Measurements from ENCODE around the gene AKT1.

The AKT1 gene

DNA sequence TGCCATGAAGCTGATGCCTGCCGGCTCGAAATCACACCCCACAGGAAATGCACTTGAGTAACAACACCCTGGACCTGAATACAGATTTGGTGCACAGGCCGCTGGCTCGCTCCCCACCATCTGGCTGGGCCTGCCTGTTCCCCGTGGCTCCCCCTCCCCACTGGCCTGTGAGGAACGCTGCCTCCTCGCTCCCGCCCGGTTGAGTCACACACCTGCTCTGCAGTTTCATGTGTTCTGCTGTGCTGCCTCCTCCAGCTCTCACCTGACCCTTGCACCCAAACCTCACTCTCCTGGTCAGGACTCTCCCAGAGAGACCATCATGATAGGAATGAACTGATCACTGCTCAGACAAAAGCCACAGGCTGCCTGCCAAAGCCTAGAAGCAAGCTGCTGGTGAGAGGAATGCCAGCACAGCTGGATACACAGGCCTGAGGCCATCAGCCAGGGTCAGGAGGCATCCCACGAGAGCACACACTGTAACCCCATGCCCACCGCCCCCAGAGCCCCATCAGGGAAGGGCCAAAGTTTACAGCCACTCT lies 46.4 kb downstream of the AKT1 start:
- H3K4me1 ChIP-seq (ENCODE audit: control insufficient read depth, insufficient read depth, low read length, poor library complexity, severe bottlenecking) = peaks cover 18% of the 10 kb centered on the region
- no peak overlapping the region for H3K27ac ChIP-seq (ENCODE audit: low read depth, low read length, severe bottlenecking)
- H3K4me3 ChIP-seq (ENCODE audit: extremely low read depth, insufficient read depth, low read length, poor library complexity, severe bottlenecking) = no peak overlapping the region
- H3K9me3 ChIP-seq (ENCODE audit: control insufficient read depth, low read length) = peaks cover 5% of the 10 kb centered on the region
- 35 to 62% methylated on average over 6 to 11 of the region's 11 CpGs for WGBS, 2 experiments (ENCODE audit: insufficient coverage in 2 of 2)
- no peaks in the 10 kb centered on the region for H3K36me3 ChIP-seq (ENCODE audit: control insufficient read depth, insufficient read depth, low read length)

DNA sequence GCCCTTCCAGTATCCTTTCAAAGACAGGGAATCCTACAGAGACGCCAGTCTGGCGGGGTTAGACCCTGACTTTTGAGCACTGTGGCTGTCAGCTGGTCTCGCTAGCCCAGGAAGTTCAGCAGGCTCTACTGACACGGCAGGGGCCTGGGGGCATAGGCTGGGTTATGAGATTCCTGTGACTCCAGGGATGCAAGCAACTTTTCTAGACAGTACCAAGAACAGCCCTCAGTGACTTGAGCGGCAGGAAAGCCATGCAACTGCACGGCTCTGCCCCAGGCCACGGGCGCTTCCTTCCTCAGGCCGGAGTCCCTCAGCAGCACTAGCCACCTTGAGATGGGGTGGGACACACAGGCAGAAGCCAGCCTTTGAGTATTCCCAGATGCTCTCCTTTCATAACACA lies 47.7 kb downstream of the AKT1 start:
- H3K4me1 ChIP-seq (ENCODE audit: control insufficient read depth, insufficient read depth, low read length, poor library complexity, severe bottlenecking) = peaks cover 19% of the 10 kb centered on the region
- H3K27ac ChIP-seq (ENCODE audit: low read depth, low read length, severe bottlenecking) = no peak overlapping the region

DNA sequence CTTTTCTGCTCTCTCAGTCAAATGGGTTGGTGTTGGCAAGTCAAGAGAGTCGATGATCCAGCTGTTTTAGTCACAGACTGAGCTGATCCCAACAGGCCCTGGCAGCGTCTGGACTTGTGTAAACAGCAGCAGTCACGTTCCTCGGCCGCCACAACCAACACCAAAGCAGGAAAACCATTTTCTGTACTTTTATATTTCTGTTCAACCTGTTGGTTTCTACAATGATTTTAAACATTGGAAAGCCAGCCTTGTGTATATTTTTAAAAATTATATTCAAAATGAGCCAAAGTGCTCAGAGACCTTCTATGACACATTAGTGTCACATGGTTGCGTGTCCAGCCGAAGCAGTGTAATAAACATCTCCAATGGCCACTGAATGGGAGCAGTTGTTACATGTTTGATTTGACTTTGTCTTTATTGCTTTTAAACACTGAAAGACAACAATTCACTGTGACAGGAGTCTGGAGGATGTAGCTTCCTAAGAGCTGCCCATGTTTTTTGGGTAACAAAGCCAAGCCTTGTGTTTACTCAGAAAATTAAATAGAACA lies 48.5 kb downstream of the AKT1 start:
- WGBS, 2 experiments (ENCODE audit: insufficient coverage in 2 of 2) = 93 to 99% methylated on average over 4 to 7 of the region's 7 CpGs
- H3K4me1 ChIP-seq (ENCODE audit: control insufficient read depth, insufficient read depth, low read length, poor library complexity, severe bottlenecking) = peaks cover 27% of the 10 kb centered on the region
- H3K36me3 ChIP-seq (ENCODE audit: control insufficient read depth, insufficient read depth, low read length) = no peaks in the 10 kb centered on the region
- no peak overlapping the region for H3K4me3 ChIP-seq (ENCODE audit: extremely low read depth, insufficient read depth, low read length, poor library complexity, severe bottlenecking)
- no peak overlapping the region for H3K27ac ChIP-seq (ENCODE audit: low read depth, low read length, severe bottlenecking)
- H3K9me3 ChIP-seq (ENCODE audit: control insufficient read depth, low read length) = peaks cover 5% of the 10 kb centered on the region

More for the DNA sequence above, 47.7 kb downstream of the AKT1 start:
- 81 to 90% methylated on average over 8 of the region's 9 CpGs for WGBS, 2 experiments (ENCODE audit: insufficient coverage in 2 of 2)
- H3K36me3 ChIP-seq (ENCODE audit: control insufficient read depth, insufficient read depth, low read length) = no peaks in the 10 kb centered on the region
- H3K4me3 ChIP-seq (ENCODE audit: extremely low read depth, insufficient read depth, low read length, poor library complexity, severe bottlenecking) = no peak overlapping the region
- peaks cover 5% of the 10 kb centered on the region for H3K9me3 ChIP-seq (ENCODE audit: control insufficient read depth, low read length)

DNA sequence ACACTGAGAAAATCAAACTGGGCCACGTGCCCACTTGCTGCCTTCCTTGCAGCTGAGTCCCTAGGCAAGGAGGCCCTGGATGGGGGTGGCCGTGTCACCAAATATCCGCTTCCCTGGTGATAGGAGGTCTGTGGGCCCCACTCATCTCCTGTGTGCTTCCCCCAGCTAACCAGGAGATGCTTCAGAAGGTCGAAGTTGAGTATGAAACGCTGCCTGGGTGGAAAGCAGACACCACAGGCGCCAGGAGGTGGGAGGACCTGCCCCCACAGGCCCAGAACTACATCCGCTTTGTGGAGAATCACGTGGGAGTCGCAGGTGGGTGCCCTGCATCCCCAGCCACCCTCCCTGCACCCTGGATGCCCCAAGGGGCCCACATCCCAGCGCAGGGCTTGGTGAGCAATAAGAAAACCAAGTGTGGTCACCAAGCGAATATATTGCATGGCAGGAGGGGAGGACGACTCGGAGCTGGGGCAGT lies 49.4 kb downstream of the AKT1 start:
- Histone ChIP-seq H3K4me3 (ENCODE audit: extremely low read depth, insufficient read depth, low read length, poor library complexity, severe bottlenecking) (no peak overlapping the region), H3K4me1 (ENCODE audit: control insufficient read depth, insufficient read depth, low read length, poor library complexity, severe bottlenecking) (peaks cover 27% of the 10 kb centered on the region), H3K27ac (ENCODE audit: low read depth, low read length, severe bottlenecking) (no peak overlapping the region), H3K9me3 (ENCODE audit: control insufficient read depth, low read length) (peaks cover 3% of the 10 kb centered on the region), H3K36me3 (ENCODE audit: control insufficient read depth, insufficient read depth, low read length) (no peaks in the 10 kb centered on the region)
- 93 to 95% methylated on average over 10 to 11 of the region's 13 CpGs for WGBS, 2 experiments (ENCODE audit: insufficient coverage in 2 of 2)

DNA sequence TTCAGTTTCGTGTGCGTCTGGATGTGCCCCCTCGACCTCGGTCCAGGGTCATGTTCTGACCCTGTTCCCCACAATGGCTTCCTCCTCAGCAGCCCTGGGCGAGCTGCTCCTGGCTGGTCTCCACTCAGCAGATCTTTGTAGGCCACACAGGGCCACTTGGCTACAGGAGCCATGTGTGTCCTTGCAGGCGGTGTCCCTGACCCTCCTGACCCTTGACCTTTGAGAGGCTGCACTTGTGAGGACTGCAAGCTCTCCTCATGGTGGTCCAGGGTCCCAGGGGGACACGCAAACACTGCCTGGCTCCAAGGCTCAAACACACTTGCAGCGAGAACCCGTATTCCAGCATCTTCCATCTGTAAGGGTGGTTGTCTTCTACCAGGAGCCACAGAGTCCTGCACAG lies 50.1 kb downstream of the AKT1 start:
- H3K9me3 ChIP-seq (ENCODE audit: control insufficient read depth, low read length) = no peaks in the 10 kb centered on the region
- no peak overlapping the region for H3K4me3 ChIP-seq (ENCODE audit: extremely low read depth, insufficient read depth, low read length, poor library complexity, severe bottlenecking)
- WGBS, 2 experiments (ENCODE audit: insufficient coverage in 2 of 2) = 93 to 97% methylated on average over 8 to 9 of the region's 9 CpGs
- no peaks in the 10 kb centered on the region for H3K36me3 ChIP-seq (ENCODE audit: control insufficient read depth, insufficient read depth, low read length)
- H3K4me1 ChIP-seq (ENCODE audit: control insufficient read depth, insufficient read depth, low read length, poor library complexity, severe bottlenecking) = peaks cover 27% of the 10 kb centered on the region
- H3K27ac ChIP-seq (ENCODE audit: low read depth, low read length, severe bottlenecking) = no peak overlapping the region

DNA sequence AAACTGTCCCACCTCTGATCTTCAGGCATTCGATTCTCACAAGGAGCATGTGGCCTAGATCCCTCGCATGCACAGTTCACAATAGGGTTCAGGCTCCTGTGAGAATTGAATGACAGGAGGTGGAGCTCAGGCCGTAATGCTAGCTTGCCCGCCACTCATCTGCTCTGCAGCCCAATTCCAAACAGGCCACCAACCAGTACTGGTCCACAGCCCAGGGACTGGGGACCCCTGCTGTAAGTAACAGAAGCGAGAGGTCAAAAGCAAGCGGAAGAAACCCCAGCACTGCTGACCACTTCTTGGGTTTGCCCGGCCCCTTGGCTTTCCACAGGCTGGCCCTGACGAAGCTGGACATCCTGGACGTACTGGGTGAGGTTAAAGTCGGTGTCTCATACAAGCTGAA lies 51.1 kb downstream of the AKT1 start:
- Histone ChIP-seq H3K4me1 (ENCODE audit: control insufficient read depth, insufficient read depth, low read length, poor library complexity, severe bottlenecking) (peaks cover 27% of the 10 kb centered on the region), H3K27ac (ENCODE audit: low read depth, low read length, severe bottlenecking) (no peak overlapping the region), H3K4me3 (ENCODE audit: extremely low read depth, insufficient read depth, low read length, poor library complexity, severe bottlenecking) (no peak overlapping the region), H3K9me3 (ENCODE audit: control insufficient read depth, low read length) (no peaks in the 10 kb centered on the region), H3K36me3 (ENCODE audit: control insufficient read depth, insufficient read depth, low read length) (no peaks in the 10 kb centered on the region)
- 91 to 95% methylated on average over 8 to 9 of the region's 10 CpGs for WGBS, 2 experiments (ENCODE audit: insufficient coverage in 2 of 2)

DNA sequence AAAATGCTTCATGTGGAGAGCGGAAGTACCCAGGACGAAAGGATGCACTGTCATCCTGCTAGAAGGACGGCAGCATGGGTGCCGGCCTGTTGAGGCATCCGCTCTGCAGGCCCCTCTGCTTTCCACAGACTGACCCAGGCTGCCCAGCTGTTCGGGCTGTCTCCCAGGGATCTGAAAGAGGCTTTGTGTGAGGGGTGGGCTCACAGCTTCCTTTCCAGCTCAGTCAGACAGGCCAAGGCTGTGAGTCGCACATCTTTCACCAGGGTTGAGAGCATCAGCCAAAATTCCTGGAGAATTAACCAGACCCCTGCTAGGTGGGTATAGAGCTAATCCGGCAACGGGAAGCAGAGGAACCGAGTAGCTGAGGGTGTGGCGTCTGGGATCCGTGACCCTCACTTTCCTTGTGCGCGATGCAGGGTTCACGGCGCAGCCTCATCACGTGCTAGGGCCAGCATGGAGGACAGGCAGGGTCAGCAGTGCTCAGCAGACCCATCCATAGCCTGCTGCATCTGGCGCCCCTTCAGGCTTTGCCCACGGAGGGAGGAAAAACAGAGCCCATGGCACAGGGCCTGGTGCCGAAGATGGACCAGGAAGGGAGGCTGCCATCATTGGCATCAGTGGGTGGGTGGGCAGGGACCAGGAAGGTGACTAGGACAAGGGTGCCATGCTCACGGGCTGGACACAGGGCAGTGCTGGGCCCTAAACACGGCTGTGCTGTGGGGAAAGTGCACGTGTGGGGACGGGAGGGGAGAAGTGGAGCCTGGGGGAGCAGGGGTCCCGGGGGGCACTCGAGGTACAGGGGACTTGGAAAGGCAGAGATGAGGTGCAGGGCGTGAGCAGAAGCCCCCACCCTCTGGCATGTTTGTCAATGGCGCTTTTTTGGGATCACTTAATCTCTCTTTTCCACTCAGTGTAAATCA lies 51.8 kb downstream of the AKT1 start:
- H3K9me3 ChIP-seq (ENCODE audit: control insufficient read depth, low read length) = no peaks in the 10 kb centered on the region
- H3K4me1 ChIP-seq (ENCODE audit: control insufficient read depth, insufficient read depth, low read length, poor library complexity, severe bottlenecking) = peaks cover 21% of the 10 kb centered on the region
- 86 to 87% methylated on average over 19 to 28 of the region's 28 CpGs for WGBS, 2 experiments (ENCODE audit: insufficient coverage in 2 of 2)
- peak overlapping the region; percentile 83 for H3K27ac ChIP-seq (ENCODE audit: low read depth, low read length, severe bottlenecking)
- no peak overlapping the region for H3K4me3 ChIP-seq (ENCODE audit: extremely low read depth, insufficient read depth, low read length, poor library complexity, severe bottlenecking)
- no peaks in the 10 kb centered on the region for H3K36me3 ChIP-seq (ENCODE audit: control insufficient read depth, insufficient read depth, low read length)

DNA sequence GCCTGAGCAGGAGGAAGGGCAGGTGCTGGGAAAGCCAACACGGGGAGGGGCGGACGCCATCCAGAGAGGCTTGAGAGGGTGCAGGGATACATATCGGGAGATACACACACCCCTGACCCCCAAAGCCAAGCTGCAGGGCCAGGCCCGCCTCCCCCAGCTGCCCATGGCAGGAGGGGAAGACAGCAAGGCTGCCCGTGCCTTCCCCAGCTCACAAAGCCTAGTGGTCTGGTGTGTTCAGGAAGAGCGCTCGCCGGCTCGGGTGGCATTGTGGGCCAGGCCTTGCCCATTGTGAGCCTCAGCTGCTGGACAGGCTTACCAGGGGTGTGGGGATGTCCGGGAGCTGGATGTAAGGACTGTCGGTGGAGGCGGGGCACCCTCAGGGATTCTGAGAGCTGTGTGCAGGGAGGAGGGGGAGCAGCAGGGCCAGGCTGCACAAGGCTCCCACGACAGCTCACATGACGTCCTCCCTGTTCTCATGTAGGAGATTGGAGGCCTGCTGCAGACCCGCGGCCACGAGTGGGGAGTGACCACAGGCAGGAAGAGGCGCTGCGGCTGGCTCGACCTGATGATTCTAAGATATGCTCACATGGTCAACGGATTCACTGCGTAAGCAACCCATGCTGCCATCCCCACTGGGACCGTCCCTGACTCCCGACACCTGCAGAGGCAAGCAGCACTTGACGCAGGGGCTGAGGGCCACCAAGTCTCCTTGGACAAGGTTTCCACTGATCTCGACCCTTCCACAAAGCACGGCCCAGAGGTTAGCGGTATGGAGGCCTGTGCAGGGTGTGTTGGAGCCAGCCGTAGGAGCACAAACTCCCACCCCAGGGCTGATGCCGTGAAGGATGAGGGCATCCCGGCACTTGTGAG lies 52.7 kb downstream of the AKT1 start:
- Histone ChIP-seq H3K36me3 (ENCODE audit: control insufficient read depth, insufficient read depth, low read length) (no peaks in the 10 kb centered on the region), H3K4me3 (ENCODE audit: extremely low read depth, insufficient read depth, low read length, poor library complexity, severe bottlenecking) (no peak overlapping the region), H3K4me1 (ENCODE audit: control insufficient read depth, insufficient read depth, low read length, poor library complexity, severe bottlenecking) (peaks cover 14% of the 10 kb centered on the region), H3K9me3 (ENCODE audit: control insufficient read depth, low read length) (no peaks in the 10 kb centered on the region), H3K27ac (ENCODE audit: low read depth, low read length, severe bottlenecking) (peak overlapping the region; percentile 83)
- 95 to 96% methylated on average over 28 to 31 of the region's 32 CpGs for WGBS, 2 experiments (ENCODE audit: insufficient coverage in 2 of 2)

DNA sequence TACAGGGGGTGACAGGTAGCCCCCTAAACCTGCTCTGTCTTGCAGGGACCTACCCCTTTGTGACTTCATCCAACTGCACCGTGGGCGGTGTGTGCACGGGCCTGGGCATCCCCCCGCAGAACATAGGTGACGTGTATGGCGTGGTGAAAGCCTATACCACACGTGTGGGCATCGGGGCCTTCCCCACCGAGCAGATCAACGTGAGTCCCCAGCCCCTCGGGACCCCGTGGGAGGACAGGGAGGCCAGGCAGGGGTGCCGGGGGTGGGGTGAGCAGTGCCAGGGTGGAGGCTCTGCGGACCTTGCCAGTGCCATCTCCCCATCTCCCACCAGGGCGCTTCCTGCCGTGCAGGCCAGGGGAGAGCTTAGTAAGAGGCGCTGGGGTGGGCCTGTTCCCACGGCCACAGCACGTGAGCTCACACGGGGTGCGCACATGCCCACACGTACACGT lies 53.7 kb downstream of the AKT1 start:
- H3K4me3 ChIP-seq (ENCODE audit: extremely low read depth, insufficient read depth, low read length, poor library complexity, severe bottlenecking) = no peak overlapping the region
- no peaks in the 10 kb centered on the region for H3K36me3 ChIP-seq (ENCODE audit: control insufficient read depth, insufficient read depth, low read length)
- no peaks in the 10 kb centered on the region for H3K9me3 ChIP-seq (ENCODE audit: control insufficient read depth, low read length)
- peaks cover 18% of the 10 kb centered on the region for H3K4me1 ChIP-seq (ENCODE audit: control insufficient read depth, insufficient read depth, low read length, poor library complexity, severe bottlenecking)
- no peak overlapping the region for H3K27ac ChIP-seq (ENCODE audit: low read depth, low read length, severe bottlenecking)
- WGBS, 2 experiments (ENCODE audit: insufficient coverage in 2 of 2) = 93 to 94% methylated on average over 16 to 23 of the region's 23 CpGs

DNA sequence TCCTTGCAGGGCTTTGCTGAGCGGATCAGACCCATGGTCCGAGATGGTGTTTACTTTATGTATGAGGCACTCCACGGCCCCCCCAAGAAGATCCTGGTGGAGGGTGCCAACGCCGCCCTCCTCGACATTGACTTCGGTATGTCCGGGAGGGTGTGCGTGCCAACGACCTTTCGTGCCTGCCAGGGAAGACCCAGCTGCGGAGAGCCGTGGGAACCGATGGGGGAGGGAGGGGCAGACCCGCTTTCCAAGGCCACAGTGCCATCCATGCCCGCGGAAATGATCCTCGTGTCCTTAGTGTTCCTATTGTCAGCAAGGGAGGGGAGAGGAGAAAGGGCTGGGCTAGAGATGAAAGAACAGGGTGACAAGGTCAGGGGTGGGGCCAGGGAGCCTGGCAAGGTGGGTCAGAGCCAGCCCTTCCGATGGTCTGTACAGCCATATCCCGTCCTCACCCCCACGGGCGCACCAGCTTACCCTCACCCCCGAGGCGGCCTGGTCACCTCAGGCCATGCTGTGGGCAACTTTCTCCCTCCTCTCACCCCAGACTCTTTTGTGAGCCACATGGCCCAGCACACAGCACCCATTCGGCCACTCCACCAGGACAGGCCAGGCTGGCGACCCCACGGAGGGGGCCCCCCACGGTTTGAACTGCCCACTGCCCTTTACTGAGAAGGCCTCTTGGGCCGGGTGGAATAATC lies 54.3 kb downstream of the AKT1 start:
- H3K36me3 ChIP-seq (ENCODE audit: control insufficient read depth, insufficient read depth, low read length) = no peaks in the 10 kb centered on the region
- H3K9me3 ChIP-seq (ENCODE audit: control insufficient read depth, low read length) = no peaks in the 10 kb centered on the region
- 93 to 94% methylated on average over 24 of the region's 29 CpGs for WGBS, 2 experiments (ENCODE audit: insufficient coverage in 2 of 2)
- H3K27ac ChIP-seq (ENCODE audit: low read depth, low read length, severe bottlenecking) = no peak overlapping the region
- H3K4me1 ChIP-seq (ENCODE audit: control insufficient read depth, insufficient read depth, low read length, poor library complexity, severe bottlenecking) = peaks cover 22% of the 10 kb centered on the region
- H3K4me3 ChIP-seq (ENCODE audit: extremely low read depth, insufficient read depth, low read length, poor library complexity, severe bottlenecking) = no peak overlapping the region
